Measurements from ENCODE around the gene CHCHD3.
"Not testable (repeated sequence)": the region's sequence is repeated elsewhere in the genome, so short reads cannot be mapped to it uniquely, and the experiment has no call there.

Gene CHCHD3

GRCh38 chr7:133050200-133050995 lies 31.5 kb downstream of the CHCHD3 start:
- Histone ChIP-seq H3K9ac (ENCODE audit: low read length in 5 of 5) (peak overlapping the region in 1 of 5 donors; percentile 52), H3K4me3 (ENCODE audit: low read depth in 1 of 5, low read length in 5 of 5) (no peak overlapping the region), H3K27ac (ENCODE audit: low read depth, low read length) (no peak overlapping the region), H3K4me1 (ENCODE audit: control insufficient read depth in 5 of 5, insufficient read depth in 5 of 5, low read length in 5 of 5) (peaks cover 2 to 33% (median 26%) of the 10 kb centered on the region in 5 donors), H3K9me3 (ENCODE audit: control insufficient read depth in 5 of 5, low read length in 5 of 5) (no peaks in the 10 kb centered on the region), H3K27me3 (ENCODE audit: control insufficient read depth in 5 of 5, insufficient read depth in 4 of 5, low read length in 5 of 5) (no peaks in the 10 kb centered on the region), H3K36me3 (ENCODE audit: control insufficient read depth in 5 of 5, insufficient read depth in 5 of 5, low read length in 5 of 5) (no peaks in the 10 kb centered on the region)

- H3K4me1 ChIP-seq (ENCODE audit: control insufficient read depth in 5 of 5, insufficient read depth in 5 of 5, low read length in 5 of 5), result peaks cover 2 to 32% (median 25%) of the 10 kb centered on the region in 5 donors
- H3K4me3 ChIP-seq (ENCODE audit: low read depth in 1 of 5, low read length in 5 of 5), result no peak overlapping the region
- H3K27ac ChIP-seq (ENCODE audit: low read depth, low read length), result no peak overlapping the region
- H3K9me3 ChIP-seq (ENCODE audit: control insufficient read depth in 5 of 5, low read length in 5 of 5), result no peaks in the 10 kb centered on the region
- H3K27me3 ChIP-seq (ENCODE audit: control insufficient read depth in 5 of 5, insufficient read depth in 4 of 5, low read length in 5 of 5), result no peaks in the 10 kb centered on the region
- no peaks in the 10 kb centered on the region for H3K36me3 ChIP-seq (ENCODE audit: control insufficient read depth in 5 of 5, insufficient read depth in 5 of 5, low read length in 5 of 5)
- H3K9ac ChIP-seq (ENCODE audit: low read length in 5 of 5), result no peak overlapping the region
These were observed 33.3 kb downstream of the CHCHD3 start for GRCh38 chr7:133048589-133048988.

GRCh38 chr7:133047321-133047720 lies 34.6 kb downstream of the CHCHD3 start:
- H3K27me3 ChIP-seq (ENCODE audit: control insufficient read depth in 5 of 5, insufficient read depth in 4 of 5, low read length in 5 of 5), result no peaks in the 10 kb centered on the region
- H3K36me3 ChIP-seq (ENCODE audit: control insufficient read depth in 5 of 5, insufficient read depth in 5 of 5, low read length in 5 of 5), result no peaks in the 10 kb centered on the region
- peaks cover 0 to 22% (median 17%) of the 10 kb centered on the region in 5 donors for H3K4me1 ChIP-seq (ENCODE audit: control insufficient read depth in 5 of 5, insufficient read depth in 5 of 5, low read length in 5 of 5)
- no peak overlapping the region for H3K9ac ChIP-seq (ENCODE audit: low read length in 5 of 5)
- H3K27ac ChIP-seq (ENCODE audit: low read depth, low read length), result no peak overlapping the region
- H3K9me3 ChIP-seq (ENCODE audit: control insufficient read depth in 5 of 5, low read length in 5 of 5), result no peaks in the 10 kb centered on the region
- H3K4me3 ChIP-seq (ENCODE audit: low read depth in 1 of 5, low read length in 5 of 5), result no peak overlapping the region

GRCh38 chr7:133044722-133045473 lies 37.0 kb downstream of the CHCHD3 start:
- Histone ChIP-seq H3K27me3 (ENCODE audit: control insufficient read depth in 5 of 5, insufficient read depth in 4 of 5, low read length in 5 of 5) (no peaks in the 10 kb centered on the region), H3K4me3 (ENCODE audit: low read depth in 1 of 5, low read length in 5 of 5) (no peak overlapping the region), H3K9ac (ENCODE audit: low read length in 5 of 5) (no peak overlapping the region), H3K36me3 (ENCODE audit: control insufficient read depth in 5 of 5, insufficient read depth in 5 of 5, low read length in 5 of 5) (no peaks in the 10 kb centered on the region), H3K27ac (ENCODE audit: low read depth, low read length) (no peak overlapping the region), H3K9me3 (ENCODE audit: control insufficient read depth in 5 of 5, low read length in 5 of 5) (no peaks in the 10 kb centered on the region), H3K4me1 (ENCODE audit: control insufficient read depth in 5 of 5, insufficient read depth in 5 of 5, low read length in 5 of 5) (no peaks in the 10 kb centered on the region)

- Histone ChIP-seq H3K27me3 (ENCODE audit: control insufficient read depth in 5 of 5, insufficient read depth in 4 of 5, low read length in 5 of 5) (no peaks in the 10 kb centered on the region), H3K4me1 (ENCODE audit: control insufficient read depth in 5 of 5, insufficient read depth in 5 of 5, low read length in 5 of 5) (no peaks in the 10 kb centered on the region), H3K9me3 (ENCODE audit: control insufficient read depth in 5 of 5, low read length in 5 of 5) (no peaks in the 10 kb centered on the region), H3K36me3 (ENCODE audit: control insufficient read depth in 5 of 5, insufficient read depth in 5 of 5, low read length in 5 of 5) (peaks cover 0 to under 1% (median 0%) of the 10 kb centered on the region in 5 donors), H3K27ac (ENCODE audit: low read depth, low read length) (no peak overlapping the region), H3K4me3 (ENCODE audit: low read depth in 1 of 5, low read length in 5 of 5) (no peak overlapping the region), H3K9ac (ENCODE audit: low read length in 5 of 5) (no peak overlapping the region)
These were observed 41.2 kb downstream of the CHCHD3 start for GRCh38 chr7:133040674-133041073.

- no peak overlapping the region for H3K4me3 ChIP-seq (ENCODE audit: low read depth in 1 of 5, low read length in 5 of 5)
- no peaks in the 10 kb centered on the region for H3K4me1 ChIP-seq (ENCODE audit: control insufficient read depth in 5 of 5, insufficient read depth in 5 of 5, low read length in 5 of 5)
- no peak overlapping the region for H3K27ac ChIP-seq (ENCODE audit: low read depth, low read length)
- no peaks in the 10 kb centered on the region for H3K9me3 ChIP-seq (ENCODE audit: control insufficient read depth in 5 of 5, low read length in 5 of 5)
- no peaks in the 10 kb centered on the region for H3K27me3 ChIP-seq (ENCODE audit: control insufficient read depth in 5 of 5, insufficient read depth in 4 of 5, low read length in 5 of 5)
- H3K36me3 ChIP-seq (ENCODE audit: control insufficient read depth in 5 of 5, insufficient read depth in 5 of 5, low read length in 5 of 5), result peaks cover 0 to 3% (median 0%) of the 10 kb centered on the region in 5 donors
- H3K9ac ChIP-seq (ENCODE audit: low read length in 5 of 5), result no peak overlapping the region
These were observed 41.7 kb downstream of the CHCHD3 start for GRCh38 chr7:133040178-133040577.

- Histone ChIP-seq H3K4me1 (ENCODE audit: control insufficient read depth in 5 of 5, insufficient read depth in 5 of 5, low read length in 5 of 5) (no peaks in the 10 kb centered on the region), H3K27me3 (ENCODE audit: control insufficient read depth in 5 of 5, insufficient read depth in 4 of 5, low read length in 5 of 5) (no peaks in the 10 kb centered on the region), H3K27ac (ENCODE audit: low read depth, low read length) (no peak overlapping the region), H3K9me3 (ENCODE audit: control insufficient read depth in 5 of 5, low read length in 5 of 5) (no peaks in the 10 kb centered on the region), H3K4me3 (ENCODE audit: low read depth in 1 of 5, low read length in 5 of 5) (no peak overlapping the region), H3K36me3 (ENCODE audit: control insufficient read depth in 5 of 5, insufficient read depth in 5 of 5, low read length in 5 of 5) (peaks cover 0 to 3% (median 0%) of the 10 kb centered on the region in 5 donors), H3K9ac (ENCODE audit: low read length in 5 of 5) (no peak overlapping the region)
These were observed 42.3 kb downstream of the CHCHD3 start for GRCh38 chr7:133039614-133040013.

- Histone ChIP-seq H3K36me3 (ENCODE audit: control insufficient read depth in 5 of 5, insufficient read depth in 5 of 5, low read length in 5 of 5) (peaks cover 0 to 3% (median 0%) of the 10 kb centered on the region in 5 donors), H3K9ac (ENCODE audit: low read length in 5 of 5) (no peak overlapping the region), H3K27ac (ENCODE audit: low read depth, low read length) (no peak overlapping the region), H3K9me3 (ENCODE audit: control insufficient read depth in 5 of 5, low read length in 5 of 5) (no peaks in the 10 kb centered on the region), H3K4me3 (ENCODE audit: low read depth in 1 of 5, low read length in 5 of 5) (no peak overlapping the region), H3K27me3 (ENCODE audit: control insufficient read depth in 5 of 5, insufficient read depth in 4 of 5, low read length in 5 of 5) (no peaks in the 10 kb centered on the region), H3K4me1 (ENCODE audit: control insufficient read depth in 5 of 5, insufficient read depth in 5 of 5, low read length in 5 of 5) (no peaks in the 10 kb centered on the region)
These were observed 45.6 kb downstream of the CHCHD3 start for GRCh38 chr7:133036289-133036688.

GRCh38 chr7:133035240-133035639 lies 46.6 kb downstream of the CHCHD3 start:
- not testable (repeated sequence) for H3K4me1 ChIP-seq (ENCODE audit: control insufficient read depth in 5 of 5, insufficient read depth in 5 of 5, low read length in 5 of 5); H3K4me3 ChIP-seq (ENCODE audit: low read depth in 1 of 5, low read length in 5 of 5); H3K9me3 ChIP-seq (ENCODE audit: control insufficient read depth in 5 of 5, low read length in 5 of 5); H3K9ac ChIP-seq (ENCODE audit: low read length in 5 of 5); H3K36me3 ChIP-seq (ENCODE audit: control insufficient read depth in 5 of 5, insufficient read depth in 5 of 5, low read length in 5 of 5); H3K27ac ChIP-seq (ENCODE audit: low read depth, low read length); H3K27me3 ChIP-seq (ENCODE audit: control insufficient read depth in 5 of 5, insufficient read depth in 4 of 5, low read length in 5 of 5)

- no peaks in the 10 kb centered on the region for H3K27me3 ChIP-seq (ENCODE audit: control insufficient read depth in 5 of 5, insufficient read depth in 4 of 5, low read length in 5 of 5)
- peaks cover 0 to 8% (median 2%) of the 10 kb centered on the region in 5 donors for H3K4me1 ChIP-seq (ENCODE audit: control insufficient read depth in 5 of 5, insufficient read depth in 5 of 5, low read length in 5 of 5)
- H3K9me3 ChIP-seq (ENCODE audit: control insufficient read depth in 5 of 5, low read length in 5 of 5), result peaks cover 0 to 5% (median 0%) of the 10 kb centered on the region in 5 donors
- no peaks in the 10 kb centered on the region for H3K36me3 ChIP-seq (ENCODE audit: control insufficient read depth in 5 of 5, insufficient read depth in 5 of 5, low read length in 5 of 5)
- no peak overlapping the region for H3K27ac ChIP-seq (ENCODE audit: low read depth, low read length)
- H3K9ac ChIP-seq (ENCODE audit: low read length in 5 of 5), result no peak overlapping the region
- no peak overlapping the region for H3K4me3 ChIP-seq (ENCODE audit: low read depth in 1 of 5, low read length in 5 of 5)
These were observed 51.5 kb downstream of the CHCHD3 start for GRCh38 chr7:133030346-133030745.

Measured in subcutaneous abdominal adipose tissue (tissue), 5 donors.